HG02885 (cell line): ENCODE measurements around the gene MSI2.

Experiments used
- ATAC-seq: cut with Tn5 transposase; IDR thresholded peaks from one replicate; pipeline ENCODE4 v1.9.1; 2021; ENCODE audit warnings: mild to moderate bottlenecking; ENCODE audit not compliant: unreplicated experiment, poor library complexity

Gene MSI2

DNA sequence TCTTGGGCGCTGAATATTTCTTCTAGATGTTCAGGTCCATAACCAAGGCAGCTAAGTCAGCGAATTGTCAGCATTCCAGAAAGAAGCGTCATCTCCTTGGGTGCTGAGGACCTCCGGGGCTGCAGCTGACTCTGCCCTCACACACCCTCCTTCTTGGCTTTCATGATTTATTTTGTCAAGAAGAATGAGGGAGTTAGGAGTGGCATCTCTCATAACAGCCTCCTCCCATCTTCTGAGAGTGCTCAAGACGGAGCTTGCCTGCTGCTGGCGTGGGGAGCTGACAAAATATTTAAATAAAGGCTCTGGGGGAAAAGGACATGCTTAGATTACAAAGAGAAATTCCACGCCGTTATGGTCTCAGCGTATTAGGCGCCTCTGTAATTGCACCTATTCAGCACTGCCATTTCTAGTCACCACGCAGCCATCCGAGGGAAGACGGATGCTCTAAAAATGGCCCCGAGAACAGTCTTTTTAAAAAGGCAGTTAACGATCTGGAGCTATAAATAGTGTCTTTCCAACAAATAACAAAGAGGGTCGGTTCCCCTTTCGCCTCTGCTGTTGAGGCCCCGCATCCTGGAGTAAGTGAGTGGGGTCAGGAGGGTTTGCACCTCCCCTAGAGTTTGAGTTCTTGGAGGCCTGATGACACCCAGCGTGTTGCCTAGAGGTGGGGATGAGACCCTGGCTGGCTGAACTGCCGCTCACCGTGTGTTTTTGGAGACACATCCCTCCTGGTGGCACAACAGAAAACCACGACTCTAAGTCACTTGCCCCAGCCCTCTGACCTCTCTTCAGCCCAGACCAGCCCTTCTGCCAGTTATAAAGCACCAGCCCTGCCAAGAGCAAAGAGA is 301.7 kb downstream of the MSI2 start:
- no peak for ATAC-seq

- no peak for ATAC-seq
These were observed 302.9 kb downstream of the MSI2 start for GRCh38 chr17:57559226-57559625.

DNA sequence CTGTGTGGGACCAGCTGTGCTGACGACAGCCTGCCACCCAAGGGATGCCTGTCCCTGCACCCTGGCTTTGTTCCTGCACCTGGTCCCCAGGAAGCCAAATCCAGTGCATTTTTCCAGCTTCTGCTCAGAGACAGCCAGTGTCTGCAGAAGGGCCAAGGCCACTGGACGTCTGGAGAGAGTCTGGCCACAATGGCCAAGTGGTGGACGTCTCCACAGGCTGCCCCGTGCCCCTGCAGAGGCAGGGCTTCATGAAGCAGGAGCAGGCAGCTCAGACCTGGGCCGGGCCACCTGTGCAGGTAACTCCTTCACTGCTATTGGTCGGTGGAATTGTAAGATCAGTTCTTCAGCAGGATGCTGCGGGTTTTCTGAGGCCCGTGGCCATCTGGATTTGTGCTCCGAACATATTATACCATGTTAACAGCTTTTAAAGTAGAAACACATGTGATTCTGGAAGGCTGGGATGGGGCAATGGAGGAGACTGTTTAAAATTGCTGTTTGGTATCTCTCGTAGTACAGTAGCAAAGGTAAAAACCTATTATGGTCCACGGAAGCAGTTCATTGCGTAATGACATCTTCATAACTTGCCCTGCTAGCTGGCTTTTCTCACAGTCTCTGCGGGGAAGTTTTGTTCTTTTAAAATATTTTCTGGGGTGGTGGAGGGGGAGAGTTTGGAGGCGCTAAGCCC is 303.5 kb downstream of the MSI2 start:
- ATAC-seq = no peak

- ATAC-seq = no peak
These were observed 304.0 kb downstream of the MSI2 start for GRCh38 chr17:57560319-57560705.

- ATAC-seq = no peak
These were observed 304.9 kb downstream of the MSI2 start for GRCh38 chr17:57561072-57561861.

DNA sequence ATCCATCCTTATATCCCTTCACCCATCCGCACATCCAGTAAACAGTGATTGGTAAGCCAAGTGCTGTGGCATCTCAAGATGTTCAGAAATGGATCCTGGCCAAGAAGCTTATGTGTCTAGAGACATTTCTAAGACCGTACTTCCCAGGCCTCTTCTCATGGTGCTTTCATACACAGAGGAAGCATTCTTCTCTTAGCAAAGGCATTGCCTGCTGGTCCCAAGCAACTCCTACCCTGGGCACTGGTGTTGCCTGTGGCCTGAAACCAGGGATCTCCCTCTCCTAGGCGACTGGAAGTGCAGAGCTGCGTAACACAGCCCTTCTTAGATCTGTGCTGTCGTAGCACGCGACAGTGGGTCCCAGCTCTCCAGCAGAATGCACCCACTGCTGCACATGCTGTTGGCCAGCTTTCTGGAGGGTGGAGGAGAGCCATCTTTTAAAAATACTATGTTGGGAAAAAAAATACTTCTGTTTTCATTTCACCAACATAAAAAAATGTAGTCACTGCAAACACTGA is 305.9 kb downstream of the MSI2 start:
- ATAC-seq = no peak

DNA sequence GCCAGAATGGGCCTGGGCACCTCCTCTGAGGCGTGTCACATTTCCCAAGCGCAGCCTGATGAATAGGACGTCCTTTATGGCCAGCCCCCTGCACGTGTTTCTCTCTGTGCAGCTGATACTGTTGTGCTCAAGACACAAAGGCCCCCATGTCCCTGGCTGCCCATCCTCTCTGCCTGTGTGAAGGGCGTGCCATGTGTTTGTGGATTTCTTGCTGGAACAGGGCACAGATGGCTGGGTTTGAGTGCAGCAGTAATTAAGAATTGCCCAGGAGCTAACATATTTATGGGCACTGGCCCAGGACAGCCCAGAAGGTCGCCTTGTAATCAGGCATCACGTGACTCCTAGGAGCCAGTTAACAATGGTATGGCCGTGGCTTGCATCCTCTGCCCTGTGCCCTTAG is 307.6 kb downstream of the MSI2 start:
- ATAC-seq = no peak

GRCh38 chr17:57565176-57565575 is 308.9 kb downstream of the MSI2 start:
- no peak for ATAC-seq

- ATAC-seq = no peak
These were observed 310.4 kb downstream of the MSI2 start for GRCh38 chr17:57566721-57567120.

- ATAC-seq = no peak
These were observed 310.9 kb downstream of the MSI2 start for GRCh38 chr17:57567251-57567650.

- ATAC-seq = no peak
These were observed 312.0 kb downstream of the MSI2 start for GRCh38 chr17:57568340-57568739.

GRCh38 chr17:57569021-57569420 is 312.7 kb downstream of the MSI2 start:
- ATAC-seq = no peak

- ATAC-seq = no peak
These were observed 313.5 kb downstream of the MSI2 start for GRCh38 chr17:57569853-57570252.

- no peak for ATAC-seq
These were observed 314.5 kb downstream of the MSI2 start for GRCh38 chr17:57570724-57571344.

DNA sequence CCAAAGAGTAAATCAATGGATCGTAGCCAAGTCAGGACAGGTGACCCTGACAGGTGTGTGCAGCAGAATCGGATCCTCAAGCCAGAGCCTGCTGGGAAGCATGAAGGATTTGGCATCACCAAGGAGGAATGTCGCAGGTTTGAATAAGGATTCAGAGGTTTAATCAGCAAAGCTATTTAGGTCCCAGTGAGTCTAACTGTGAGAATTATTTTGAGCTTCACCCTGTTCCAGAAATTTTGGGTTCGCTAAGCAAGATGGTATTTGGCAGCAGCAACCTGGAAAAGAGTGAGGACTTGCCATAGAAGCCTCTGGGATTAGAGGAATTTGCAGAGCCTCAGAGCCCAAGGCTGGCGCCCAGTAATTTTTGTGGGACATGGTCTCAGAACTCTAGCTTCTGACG is 315.7 kb downstream of the MSI2 start:
- no peak for ATAC-seq

GRCh38 chr17:57572600-57572999 is 316.3 kb downstream of the MSI2 start:
- no peak for ATAC-seq

DNA sequence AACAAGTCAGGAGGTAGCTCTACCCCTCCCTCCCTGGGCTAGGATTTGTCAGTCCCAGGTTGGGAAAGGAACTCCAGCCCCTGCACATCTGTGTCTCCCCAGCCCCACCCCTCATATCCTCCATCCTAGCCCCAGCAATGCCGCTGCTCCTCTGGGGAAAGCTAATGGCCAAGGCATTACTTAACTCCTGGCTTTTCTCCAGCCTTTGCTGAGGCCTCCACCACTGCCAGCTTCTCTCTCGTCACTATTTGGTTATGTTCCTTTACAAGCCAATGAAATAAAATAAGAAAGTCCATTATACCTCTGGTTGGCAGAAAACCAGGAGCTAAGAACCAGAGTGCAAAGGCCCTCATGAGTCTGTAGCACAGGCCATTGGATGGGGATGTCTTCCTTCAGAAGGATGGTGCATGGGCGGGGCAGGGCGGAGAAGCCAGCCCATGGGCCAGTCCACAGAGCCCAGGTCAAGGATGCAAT is 317.8 kb downstream of the MSI2 start:
- ATAC-seq = no peak

- ATAC-seq = no peak
These were observed 320.4 kb downstream of the MSI2 start for GRCh38 chr17:57576744-57577143.

DNA sequence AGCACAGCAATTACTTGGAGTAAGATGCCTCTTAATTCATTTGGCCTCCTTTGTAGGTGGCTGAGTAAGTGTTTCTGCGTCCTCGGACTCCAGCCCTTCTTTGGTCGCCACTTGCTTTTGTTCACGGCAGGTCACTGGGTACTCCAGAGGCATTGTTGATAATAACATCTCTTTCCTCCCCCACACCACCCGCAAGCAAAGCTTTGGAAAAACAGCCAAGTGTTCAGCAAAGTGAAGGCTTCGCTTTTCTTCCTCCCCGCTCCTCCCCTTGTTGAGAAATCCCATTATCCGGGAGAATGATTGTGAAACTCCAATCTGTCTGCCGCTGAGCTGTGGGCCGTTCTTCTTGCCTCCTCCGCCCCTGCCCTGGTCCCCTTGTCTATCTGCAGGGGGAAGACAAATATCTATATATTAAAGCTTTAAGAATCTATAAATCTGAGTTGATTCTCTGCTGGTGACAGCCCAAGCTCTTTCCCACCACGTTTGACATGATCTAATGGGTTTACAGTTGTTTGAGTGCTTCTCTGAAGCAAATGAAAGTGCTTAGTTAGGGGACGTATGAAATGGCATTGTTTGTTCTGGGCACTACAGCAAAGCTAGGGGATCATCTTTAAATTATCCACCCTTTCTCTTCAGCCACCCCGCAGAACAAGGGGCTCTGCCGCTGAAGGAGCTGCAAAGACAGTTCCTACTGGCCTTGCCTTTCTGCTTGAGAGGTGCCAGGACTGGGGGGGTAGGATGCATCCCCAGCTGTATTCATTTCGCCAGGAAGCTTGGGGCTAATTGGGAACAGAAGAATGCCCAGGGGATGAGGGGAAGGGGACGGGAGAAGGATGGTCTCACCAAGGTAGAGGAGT is 321.7 kb downstream of the MSI2 start:
- ATAC-seq = no peak
